Amniotic epithelial cell (primary cell): ENCODE measurements around the gene CDC73.
"Not testable (repeated sequence)": the region's sequence is repeated elsewhere in the genome, so short reads cannot be mapped to it uniquely, and the experiment has no call there.

Experiments
- DNase-seq: peaks from one replicate; pipeline ENCODE4 v3.0.0-alpha.2; 2010; ENCODE audit warnings: low read depth

Gene CDC73

GRCh38 chr1:193181985-193182384 lies 60.2 kb downstream of the CDC73 start:
- DNase-seq, result no peak

- peak; percentile 47 for DNase-seq
Observed at GRCh38 chr1:193183019-193183627, 61.3 kb downstream of the CDC73 start.

GRCh38 chr1:193184776-193185175 lies 62.9 kb downstream of the CDC73 start:
- DNase-seq, result no peak

GRCh38 chr1:193185211-193185610 lies 63.4 kb downstream of the CDC73 start:
- no peak for DNase-seq

- DNase-seq, result peak; percentile 50
Observed at GRCh38 chr1:193185901-193186731, 64.3 kb downstream of the CDC73 start, which contains the start of gene B3GALT2. B3GALT2 (minus strand) TSS chr1:193186613; CDS start chr1:193181562, 5,051 bp downstream.

GRCh38 chr1:193187114-193187513 lies 65.3 kb downstream of the CDC73 start:
- no peak for DNase-seq

GRCh38 chr1:193188915-193189314 lies 67.1 kb downstream of the CDC73 start:
- DNase-seq, result not testable (repeated sequence)

- DNase-seq, result no peak
Observed at GRCh38 chr1:193189442-193190095, 67.7 kb downstream of the CDC73 start.

- DNase-seq, result peak; percentile 76
Observed at GRCh38 chr1:193190096-193190744, 68.4 kb downstream of the CDC73 start.

GRCh38 chr1:193192586-193192985 lies 70.8 kb downstream of the CDC73 start:
- DNase-seq, result no peak

GRCh38 chr1:193199940-193200339 lies 78.1 kb downstream of the CDC73 start:
- no peak for DNase-seq

- no peak for DNase-seq
Observed at GRCh38 chr1:193201021-193201420, 79.2 kb downstream of the CDC73 start.

- no peak for DNase-seq
Observed at GRCh38 chr1:193210996-193211395, 89.2 kb downstream of the CDC73 start.

GRCh38 chr1:193211539-193211938 lies 89.7 kb downstream of the CDC73 start:
- peak; percentile 73 for DNase-seq

- no peak for DNase-seq
Observed at GRCh38 chr1:193212637-193213036, 90.8 kb downstream of the CDC73 start.

GRCh38 chr1:193213998-193214397 lies 92.2 kb downstream of the CDC73 start:
- DNase-seq, result no peak

- DNase-seq, result no peak
Observed at GRCh38 chr1:193216920-193217319, 95.1 kb downstream of the CDC73 start.

- DNase-seq, result no peak
Observed at GRCh38 chr1:193219391-193219790, 97.6 kb downstream of the CDC73 start.

- DNase-seq, result peak; percentile 15
Observed at GRCh38 chr1:193221651-193222050, 99.8 kb downstream of the CDC73 start.

- DNase-seq, result no peak
Observed at GRCh38 chr1:193222056-193222615, 100.3 kb downstream of the CDC73 start.

- no peak for DNase-seq
Observed at GRCh38 chr1:193229136-193229535, 107.3 kb downstream of the CDC73 start.

- DNase-seq, result not testable (repeated sequence)
Observed at GRCh38 chr1:193231146-193231545, 109.3 kb downstream of the CDC73 start.
